GM23338 (cell line): Measurements from ENCODE around the gene PATE2. TPM values are rescaled to one million over a fixed set of nuclear protein-coding genes. Genes with fewer than 3 reads are reported as not detected.

Experiments used
- ATAC-seq: fragments of 200-7000 bp; cut with Tn5 transposase; 3 replicates; pipeline ENCODE4 v1.9.1; 2020
- DNase-seq: peaks from one replicate; pipeline ENCODE4 v3.0.0-alpha.2; 2015; ENCODE audit warnings: low spot score
- H2AFZ ChIP-seq: fragments of 200-600 bp; sonication (generic); 2 replicates; pipeline ENCODE4 v1.8.0; 2016; ENCODE audit warnings: antibody characterized with exemption, mild to moderate bottlenecking, moderate library complexity
- H3F3A ChIP-seq: fragments of 200-600 bp; sonication (generic); replicated peaks from 2 replicates; pipeline ENCODE4 v1.8.0; 2017; ENCODE audit warnings: antibody characterized with exemption, mixed run types, low read depth
- H3K27ac ChIP-seq: fragments of 200-600 bp; sonication (generic); 2 replicates; pipeline ENCODE4 v1.6.1; 2016; ENCODE audit warnings: low read depth
- H3K27me3 ChIP-seq: fragments of 200-600 bp; sonication (generic); 2 replicates; pipeline ENCODE4 v1.8.0; 2016; ENCODE audit warnings: mild to moderate bottlenecking, mixed run types, moderate library complexity; ENCODE audit not compliant: insufficient read depth
- H3K36me3 ChIP-seq: fragments of 200-600 bp; sonication (generic); 2 replicates; pipeline ENCODE4 v1.8.0; 2016; ENCODE audit warnings: mild to moderate bottlenecking; ENCODE audit not compliant: insufficient read depth
- H3K4me1 ChIP-seq: fragments of 200-600 bp; sonication (generic); 2 replicates; pipeline ENCODE4 v1.8.0; 2016; ENCODE audit warnings: mild to moderate bottlenecking, moderate library complexity; ENCODE audit not compliant: insufficient read depth
- H3K4me2 ChIP-seq: fragments of 200-600 bp; sonication (generic); 2 replicates; pipeline ENCODE4 v1.7.1; 2017; ENCODE audit warnings: mixed run types
- H3K4me3 ChIP-seq: fragments of 200-600 bp; sonication (generic); 2 replicates; pipeline ENCODE4 v1.6.1; 2016; ENCODE audit warnings: mixed run types
- H3K79me2 ChIP-seq: fragments of 200-600 bp; sonication (generic); replicated peaks from 2 replicates; pipeline ENCODE4 v1.8.0; 2017; ENCODE audit warnings: mild to moderate bottlenecking; ENCODE audit not compliant: insufficient read depth
- H3K9me2 ChIP-seq: fragments of 200-600 bp; sonication (generic); 2 replicates; pipeline ENCODE4 v1.8.0; 2017; ENCODE audit not compliant: insufficient read depth
- H4K20me1 ChIP-seq: fragments of 200-600 bp; sonication (generic); replicated peaks from 2 replicates; pipeline ENCODE4 v1.8.0; 2017; ENCODE audit warnings: mild to moderate bottlenecking; ENCODE audit not compliant: insufficient read depth
- H3K27ac Mint-ChIP-seq: 2 replicates; pipeline ENCODE4 v1.8.0; 2020; ENCODE audit warnings: inconsistent platforms, mild to moderate bottlenecking, moderate library complexity, mixed read lengths
- H3K27me3 Mint-ChIP-seq: 3 replicates; pipeline ENCODE4 v1.8.0; 2022; ENCODE audit warnings: low read depth, mild to moderate bottlenecking, moderate library complexity, mixed read lengths, inconsistent platforms; ENCODE audit not compliant: insufficient read depth, poor library complexity
- H3K36me3 Mint-ChIP-seq: 3 replicates; pipeline ENCODE4 v1.8.0; 2021; ENCODE audit warnings: low read depth, mild to moderate bottlenecking, inconsistent platforms, moderate library complexity, mixed read lengths
- H3K4me1 Mint-ChIP-seq: 3 replicates; pipeline ENCODE4 v1.8.0; 2020; ENCODE audit warnings: mild to moderate bottlenecking, inconsistent platforms, mixed read lengths
- H3K4me3 Mint-ChIP-seq: 3 replicates; pipeline ENCODE4 v1.8.0; 2021; ENCODE audit warnings: moderate library complexity, mild to moderate bottlenecking, inconsistent platforms, mixed read lengths
- H3K9me3 Mint-ChIP-seq: 3 replicates; pipeline ENCODE4 v1.8.0; 2020; ENCODE audit warnings: moderate library complexity, mild to moderate bottlenecking, inconsistent platforms, mixed read lengths
- CTCF ChIP-seq, 2 experiments: fragments of 200-600 bp in 1 of 2; sonication (generic) in 1 of 2; conservative IDR thresholded peaks; 2 replicates each; pipeline versions ENCODE4 v1.5.1 to v1.6.1; 2016 to 2017; ENCODE audit warnings: antibody characterized with exemption in 2 of 2, low read depth in 2 of 2, mild to moderate bottlenecking in 2 of 2, moderate library complexity in 1 of 2
- EZH2 ChIP-seq: fragments of 200-600 bp; sonication (generic); IDR thresholded peaks from one replicate; pipeline ENCODE4 v1.8.0; 2017; ENCODE audit warnings: antibody characterized with exemption, mild to moderate bottlenecking, low read depth; ENCODE audit not compliant: unreplicated experiment
- EZH2phosphoT487 ChIP-seq: fragments of 200-600 bp; sonication (generic); IDR thresholded peaks from one replicate; pipeline ENCODE4 v1.8.1; 2018; ENCODE audit warnings: antibody characterized with exemption; ENCODE audit not compliant: unreplicated experiment
- POLR2AphosphoS5 ChIP-seq: IDR thresholded peaks from 2 replicates; pipeline ENCODE4 v1.6.1; 2016; ENCODE audit warnings: antibody characterized with exemption, low read depth
- REST ChIP-seq: IDR thresholded peaks from one replicate; pipeline ENCODE4 v1.6.1; 2018; ENCODE audit warnings: antibody characterized with exemption; ENCODE audit not compliant: unreplicated experiment
- STAT1 ChIP-seq: IDR thresholded peaks from one replicate; pipeline ENCODE4 v1.6.1; 2016; ENCODE audit warnings: antibody characterized with exemption; ENCODE audit not compliant: unreplicated experiment
- ZNF114 ChIP-seq: fragments of 250-450 bp; sonication (Bioruptor Pico); IDR thresholded peaks from 2 replicates; pipeline ENCODE4 v1.5.0; 2020; ENCODE audit warnings: mild to moderate bottlenecking, moderate library complexity
- ZNF331 ChIP-seq: fragments of 250-450 bp; sonication (Bioruptor Pico); IDR thresholded peaks from 2 replicates; pipeline ENCODE4 v1.5.0; 2020; ENCODE audit warnings: low read depth, mild to moderate bottlenecking, moderate library complexity
- ZNF462 ChIP-seq: fragments of 250-450 bp; sonication (Bioruptor Pico); IDR thresholded peaks from 2 replicates; pipeline ENCODE4 v1.5.0; 2020; ENCODE audit warnings: mild to moderate bottlenecking, moderate library complexity
- long read RNA-seq: library from polyadenylated mRNA; unstranded; transcript quantifications from one replicate; pipeline ENCODE4 v2.0.0, GENCODE V29; 2020; ENCODE audit not compliant: unreplicated experiment
- polyA plus RNA-seq: library from polyadenylated mRNA; unstranded; fragments of >200 nt; fragmentation: Nextera tagmentation; extraction: Ambion mirVana; gene quantifications from 2 replicates; pipeline ENCODE4 v1.2.1, GENCODE V29; 2016
- total RNA-seq: library from RNA; depleted of rRNA; stranded (reverse); fragments of >200 nt; shearing (Covaris generic); gene quantifications from 2 replicates; pipeline ENCODE4 v1.2.3, GENCODE V29; 2014; rRNA removed

Gene PATE2
- total RNA-seq (not detected in 2 replicates), polyA plus RNA-seq (0.14 and 0.16 TPM in 2 replicates)
- long read RNA-seq = 0 reads

- ATAC-seq = no peak
- no peak within 1 kb of the TSS for H3K27ac ChIP-seq
- no peaks in the 10 kb centered on the region for H3K36me3 Mint-ChIP-seq
- no peaks in the 10 kb centered on the region for H4K20me1 ChIP-seq
- DNase-seq = no peak
- no peak within 1 kb of the TSS; the same call in 1 of the 2 replicates for H2AFZ ChIP-seq
- no peak within 1 kb of the TSS for H3K4me3 ChIP-seq
- no peak within 1 kb of the TSS for H3K4me3 Mint-ChIP-seq
- H3K27me3 ChIP-seq = no peaks in the 10 kb centered on the region
- TF ChIP-seq EZH2phosphoT487 (no peak), ZNF114 (CRISPR knock-in tag) (no peak), STAT1 (no peak), EZH2 (no peak), CTCF (conservative IDR thresholded peaks at IDR 0.05; ENCODE audit: low read depth in 2 of 2) (no peak), ZNF331 (CRISPR knock-in tag) (no peak), POLR2AphosphoS5 (no peak), REST (no peak), ZNF462 (CRISPR knock-in tag) (no peak)
- H3K36me3 ChIP-seq = no peaks in the 10 kb centered on the region
- no peaks in the 10 kb centered on the region for H3K27me3 Mint-ChIP-seq
- peaks cover 7% of the 10 kb centered on the region; the same call in 2 of the 3 replicates for H3K9me3 Mint-ChIP-seq
- no peaks in the 10 kb centered on the region for H3K9me2 ChIP-seq
- no peaks in the 10 kb centered on the region for H3K4me1 Mint-ChIP-seq
- no peak within 1 kb of the TSS for H3K4me2 ChIP-seq
- H3K27ac Mint-ChIP-seq = no peak within 1 kb of the TSS
- H3F3A ChIP-seq = no peaks in the 10 kb centered on the region
- no peaks in the 10 kb centered on the region for H3K4me1 ChIP-seq
- no peaks in the 10 kb centered on the region for H3K79me2 ChIP-seq
Observed at GRCh38 chr11:125778728-125779127, at the start of gene PATE2. Gene PATE2, minus strand, starts transcription at chr11:125778828. Its CDS starts 55 bp downstream, at chr11:125778773.
